HG02798 (cell line): Measurements from ENCODE around the gene AHCTF1.

Source experiments
- ATAC-seq: cut with Tn5 transposase; IDR thresholded peaks from one replicate; pipeline ENCODE4 v1.9.1; 2021; ENCODE audit warnings: mild to moderate bottlenecking; ENCODE audit not compliant: unreplicated experiment, poor library complexity

The AHCTF1 gene, protein sequence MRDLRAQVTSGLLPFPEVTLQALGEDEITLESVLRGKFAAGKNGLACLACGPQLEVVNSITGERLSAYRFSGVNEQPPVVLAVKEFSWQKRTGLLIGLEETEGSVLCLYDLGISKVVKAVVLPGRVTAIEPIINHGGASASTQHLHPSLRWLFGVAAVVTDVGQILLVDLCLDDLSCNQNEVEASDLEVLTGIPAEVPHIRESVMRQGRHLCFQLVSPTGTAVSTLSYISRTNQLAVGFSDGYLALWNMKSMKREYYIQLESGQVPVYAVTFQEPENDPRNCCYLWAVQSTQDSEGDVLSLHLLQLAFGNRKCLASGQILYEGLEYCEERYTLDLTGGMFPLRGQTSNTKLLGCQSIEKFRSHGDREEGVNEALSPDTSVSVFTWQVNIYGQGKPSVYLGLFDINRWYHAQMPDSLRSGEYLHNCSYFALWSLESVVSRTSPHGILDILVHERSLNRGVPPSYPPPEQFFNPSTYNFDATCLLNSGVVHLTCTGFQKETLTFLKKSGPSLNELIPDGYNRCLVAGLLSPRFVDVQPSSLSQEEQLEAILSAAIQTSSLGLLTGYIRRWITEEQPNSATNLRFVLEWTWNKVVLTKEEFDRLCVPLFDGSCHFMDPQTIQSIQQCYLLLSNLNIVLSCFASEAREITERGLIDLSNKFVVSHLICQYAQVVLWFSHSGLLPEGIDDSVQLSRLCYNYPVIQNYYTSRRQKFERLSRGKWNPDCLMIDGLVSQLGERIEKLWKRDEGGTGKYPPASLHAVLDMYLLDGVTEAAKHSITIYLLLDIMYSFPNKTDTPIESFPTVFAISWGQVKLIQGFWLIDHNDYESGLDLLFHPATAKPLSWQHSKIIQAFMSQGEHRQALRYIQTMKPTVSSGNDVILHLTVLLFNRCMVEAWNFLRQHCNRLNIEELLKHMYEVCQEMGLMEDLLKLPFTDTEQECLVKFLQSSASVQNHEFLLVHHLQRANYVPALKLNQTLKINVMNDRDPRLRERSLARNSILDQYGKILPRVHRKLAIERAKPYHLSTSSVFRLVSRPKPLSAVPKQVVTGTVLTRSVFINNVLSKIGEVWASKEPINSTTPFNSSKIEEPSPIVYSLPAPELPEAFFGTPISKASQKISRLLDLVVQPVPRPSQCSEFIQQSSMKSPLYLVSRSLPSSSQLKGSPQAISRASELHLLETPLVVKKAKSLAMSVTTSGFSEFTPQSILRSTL (N-terminal part only)

DNA sequence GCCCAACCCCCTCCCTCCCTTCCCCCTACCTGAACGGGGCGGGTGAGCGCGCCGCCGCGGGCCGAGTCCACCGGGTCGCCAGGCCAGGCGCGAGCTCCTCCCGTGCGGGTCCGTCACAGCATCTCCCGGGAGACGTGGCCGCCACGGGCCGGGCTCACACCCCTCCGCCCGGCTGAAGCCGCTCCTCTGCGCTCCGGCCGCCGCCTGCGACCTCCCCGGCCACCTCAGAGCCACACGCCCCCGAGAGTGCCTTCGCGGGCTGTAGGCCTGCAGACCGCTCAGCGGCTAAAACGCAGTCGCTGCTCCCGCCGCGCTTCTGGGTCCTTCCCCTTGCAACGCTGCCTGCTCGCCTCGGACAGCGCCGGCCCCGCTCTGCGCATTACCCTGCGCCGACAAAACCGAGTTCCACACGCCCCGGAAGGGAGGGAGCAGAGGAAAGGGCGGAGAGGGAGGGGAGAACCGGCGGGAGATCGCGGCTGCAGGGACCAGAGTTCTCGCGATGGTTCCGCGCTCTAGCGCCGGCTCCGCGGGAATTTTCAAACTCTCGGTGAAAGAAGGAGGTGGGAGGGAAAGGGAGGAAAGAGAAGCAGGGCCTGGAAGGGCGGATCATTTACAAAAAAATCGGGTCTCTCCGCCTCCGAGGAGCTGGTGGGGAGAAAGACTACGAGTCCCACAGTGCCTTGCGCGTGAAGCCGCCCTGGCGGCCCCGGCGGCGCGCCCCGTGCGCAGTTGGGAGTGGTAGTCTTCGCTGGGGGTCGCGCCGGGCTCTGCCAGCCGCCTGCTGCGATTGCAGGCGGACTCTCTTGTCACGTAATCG, at the start of gene AHCTF1:
TSS of gene AHCTF1 (minus strand) at position 400 of the 817 bp plus-strand sequence. CDS start 13,578 bp downstream, outside the sequence.
- ATAC-seq = peak; percentile 91

DNA sequence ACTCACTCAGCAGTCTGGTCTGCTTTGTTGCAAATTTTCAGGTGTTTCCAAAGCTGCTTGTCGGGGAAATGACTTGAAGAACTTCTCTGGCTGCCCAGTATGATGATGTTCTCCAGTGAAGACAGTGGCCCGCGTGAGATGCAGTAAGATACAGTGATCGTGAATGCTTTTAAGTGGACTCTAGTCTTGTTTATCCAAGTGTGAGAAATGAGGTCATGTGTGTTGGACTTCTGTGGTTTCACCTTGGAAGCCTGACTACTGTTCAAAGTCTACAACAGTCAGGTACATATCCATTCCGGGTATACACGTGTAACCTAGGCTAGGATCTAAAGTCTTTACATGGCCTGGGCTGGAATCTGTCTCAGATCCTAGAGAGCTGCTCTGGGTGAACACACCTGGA, 47.0 kb upstream of the AHCTF1 start:
- ATAC-seq = no peak

DNA sequence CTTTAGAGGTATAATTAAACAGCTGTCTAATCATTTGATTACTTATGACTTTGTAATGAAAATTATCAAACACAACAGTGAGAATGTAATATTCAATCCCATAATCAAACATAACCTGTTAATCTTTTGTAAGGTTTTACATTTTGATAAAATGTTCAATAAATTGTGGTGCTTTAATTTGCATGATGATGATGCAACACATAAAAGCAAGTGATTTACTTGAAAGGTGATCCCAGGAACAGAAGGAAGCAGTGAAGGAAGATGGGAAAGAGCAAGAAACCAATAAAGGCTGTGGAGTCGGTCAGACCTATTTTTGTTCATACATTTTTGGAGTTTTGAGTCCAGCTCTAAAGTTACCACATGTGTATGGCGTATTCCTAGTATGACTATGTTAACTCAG, 46.5 kb upstream of the AHCTF1 start:
- ATAC-seq = no peak

DNA sequence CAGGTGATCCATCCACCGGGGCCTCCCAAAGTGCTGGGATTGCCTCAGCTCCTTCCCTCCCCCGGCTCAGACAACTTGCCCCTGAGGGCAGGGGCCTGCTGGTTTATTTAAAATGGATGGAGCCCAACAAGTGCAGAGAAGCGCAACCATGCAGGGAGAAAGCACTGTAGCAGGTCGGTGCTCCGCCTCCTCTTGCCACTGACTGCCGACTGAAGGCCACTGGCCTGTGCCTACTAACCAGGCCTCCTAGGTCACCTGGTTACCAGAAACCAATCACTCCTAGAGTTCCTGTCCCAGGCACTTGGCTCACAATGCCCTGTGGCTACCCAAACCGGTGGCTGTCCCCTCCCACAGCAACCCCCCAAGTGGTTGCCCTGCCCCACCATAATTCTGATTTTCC, 40.2 kb upstream of the AHCTF1 start:
- ATAC-seq = no peak

DNA sequence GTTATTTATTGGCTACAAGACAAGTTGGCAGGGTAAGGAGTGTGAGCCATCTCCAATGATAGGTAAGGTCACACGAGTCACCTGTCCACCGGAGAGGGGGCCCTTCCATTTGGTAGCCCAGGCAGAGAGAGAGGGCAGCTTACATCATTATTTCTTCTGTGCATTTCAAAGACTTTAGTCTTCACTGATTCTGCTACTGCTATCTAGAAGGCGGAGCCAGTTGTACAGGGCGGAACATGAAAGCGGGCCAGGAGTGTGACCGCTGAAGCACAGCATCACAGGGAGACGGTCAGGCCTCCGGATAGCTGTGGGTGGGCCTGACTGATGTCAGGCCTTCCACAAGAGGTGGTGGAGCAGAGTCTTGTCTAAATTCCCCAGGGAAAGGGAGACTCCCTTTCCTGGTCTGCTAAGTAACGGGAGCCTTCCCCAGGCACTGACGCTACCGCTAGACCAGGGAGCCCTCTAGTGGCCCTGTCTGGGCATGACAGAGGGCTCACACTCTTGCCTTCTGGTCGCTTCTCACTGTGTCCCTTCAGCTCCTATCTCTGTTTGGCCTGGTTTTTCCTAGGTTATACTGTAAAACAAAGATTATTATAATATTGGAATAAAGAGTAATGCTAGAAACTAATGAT, 39.5 kb upstream of the AHCTF1 start:
- no peak for ATAC-seq

DNA sequence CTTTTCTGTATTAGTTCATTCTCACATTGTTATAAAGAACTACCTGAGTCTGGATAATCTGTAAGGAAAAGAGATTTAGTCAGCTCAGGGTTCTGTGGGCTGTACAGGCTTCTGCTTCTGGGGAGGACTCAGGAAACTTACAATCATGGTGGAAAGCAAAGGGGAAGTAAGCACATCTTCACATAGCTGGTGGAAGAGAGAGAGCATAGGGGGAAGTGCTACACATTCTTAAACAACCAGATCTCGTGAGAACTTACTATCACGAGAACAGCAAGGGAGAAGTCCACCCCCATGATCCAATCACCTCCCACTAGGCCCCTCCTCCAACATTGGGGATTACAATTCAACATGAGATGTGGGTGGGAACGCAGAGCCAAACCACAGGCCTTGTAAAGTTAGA, 37.9 kb upstream of the AHCTF1 start:
- ATAC-seq = no peak

DNA sequence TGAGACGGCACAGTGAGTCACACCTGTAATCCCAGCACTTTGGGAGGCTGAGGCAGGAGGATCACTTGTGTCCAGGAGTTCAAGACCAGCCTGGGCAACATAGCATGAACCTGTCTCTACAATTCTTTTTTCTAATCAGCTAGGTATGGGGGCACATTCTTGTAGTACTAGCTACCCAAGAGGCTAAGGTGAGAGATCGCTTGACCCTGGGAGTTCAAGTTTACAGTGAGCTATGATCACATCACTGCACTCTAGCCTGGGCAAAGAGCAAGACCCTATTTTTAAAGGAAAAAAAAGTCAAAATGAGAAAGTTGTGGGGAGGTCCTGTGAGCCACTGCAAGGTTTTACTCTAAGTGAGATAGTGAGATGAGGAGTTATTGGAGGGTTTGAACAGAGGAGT, 34.8 kb upstream of the AHCTF1 start:
- ATAC-seq = no peak

DNA sequence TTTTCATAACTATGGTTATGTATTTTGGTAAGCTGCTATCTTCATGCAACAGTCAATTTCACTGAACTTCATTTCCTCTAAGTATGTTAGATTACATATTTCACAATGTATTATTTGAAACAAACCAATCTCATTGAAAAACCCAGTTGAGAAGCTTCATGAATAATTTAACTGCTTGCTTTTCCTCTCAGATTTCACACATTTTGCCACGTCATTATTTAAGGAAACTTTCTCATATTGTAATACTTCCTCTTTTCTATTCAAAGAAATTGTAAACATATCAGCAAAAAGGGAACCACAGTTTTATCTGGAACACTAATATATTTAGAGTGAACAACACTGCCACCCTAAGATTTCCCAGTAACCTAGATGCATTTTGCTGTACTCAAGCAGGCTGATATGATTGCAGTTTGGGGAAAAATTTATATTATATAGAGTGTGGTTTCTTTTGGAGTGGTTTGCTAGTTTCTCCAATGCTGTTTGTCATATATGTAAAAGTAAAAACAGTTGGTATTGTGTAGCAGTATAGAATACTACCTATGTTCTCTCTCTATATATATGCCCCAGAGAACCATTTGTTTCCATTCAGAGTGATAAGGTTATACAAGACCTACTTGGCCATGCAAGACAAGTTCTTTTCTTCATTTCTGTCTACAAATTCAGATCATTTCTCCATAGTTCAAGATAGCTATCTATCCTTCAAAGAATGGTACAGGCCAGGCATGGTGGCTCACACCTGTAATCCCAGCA, 28.4 kb upstream of the AHCTF1 start:
- no peak for ATAC-seq

DNA sequence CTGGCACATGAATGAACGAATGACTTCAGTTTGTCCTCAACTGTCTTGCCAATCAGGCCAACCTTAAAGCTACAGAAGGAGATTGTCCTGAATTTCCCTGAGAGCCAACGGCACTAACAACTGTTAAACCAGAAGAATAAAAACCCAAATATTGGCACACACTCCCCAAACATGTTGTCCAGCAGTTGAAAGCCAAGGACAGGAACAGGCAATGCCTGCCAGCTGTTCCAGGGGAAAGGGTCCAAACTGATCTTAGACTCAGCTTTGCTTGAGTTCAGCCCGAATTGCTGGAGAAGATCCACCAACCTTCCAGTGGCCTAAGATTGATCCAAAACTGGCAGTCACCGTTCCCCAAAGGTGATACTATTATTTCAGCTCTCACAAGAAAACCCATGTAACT, 22.4 kb upstream of the AHCTF1 start:
- no peak for ATAC-seq

DNA sequence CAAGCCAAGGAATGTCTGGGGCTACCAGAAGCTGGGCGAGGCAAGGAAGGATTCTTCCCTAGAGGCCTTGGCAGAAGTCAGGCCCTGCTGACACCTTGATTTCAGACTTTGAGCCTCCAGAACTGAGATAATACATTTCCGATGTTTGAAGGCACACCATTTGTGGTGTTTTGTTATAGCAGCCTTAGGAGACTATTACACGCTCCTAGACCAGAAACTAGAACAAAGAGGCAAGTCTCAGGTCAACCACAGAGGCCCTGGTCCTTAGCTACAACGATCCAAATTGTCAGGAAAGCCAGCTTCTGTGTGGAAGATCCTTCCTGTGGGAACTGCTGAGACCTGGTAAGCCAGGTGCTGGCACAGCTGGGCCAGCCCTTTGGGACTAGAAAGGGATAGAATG, 19.7 kb upstream of the AHCTF1 start:
- ATAC-seq = no peak

DNA sequence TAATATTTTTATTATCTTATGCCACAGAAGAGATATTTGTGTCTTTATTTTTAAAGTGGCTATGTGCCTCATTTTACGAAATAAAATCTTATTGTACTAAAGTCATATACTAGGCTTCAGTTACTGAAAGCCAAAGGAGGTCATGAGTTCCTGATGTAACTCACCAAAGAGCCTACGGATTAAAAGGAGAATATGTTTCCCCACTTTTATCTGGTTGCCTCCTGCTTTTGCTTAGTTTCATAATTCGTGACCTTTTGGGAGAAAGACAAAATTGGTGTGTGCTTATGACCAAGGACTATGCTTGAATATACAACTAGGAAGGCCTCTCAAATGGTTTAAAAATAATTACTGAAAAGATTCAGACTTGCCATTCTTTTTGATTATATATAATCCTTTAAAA, 18.2 kb upstream of the AHCTF1 start:
- no peak for ATAC-seq

DNA sequence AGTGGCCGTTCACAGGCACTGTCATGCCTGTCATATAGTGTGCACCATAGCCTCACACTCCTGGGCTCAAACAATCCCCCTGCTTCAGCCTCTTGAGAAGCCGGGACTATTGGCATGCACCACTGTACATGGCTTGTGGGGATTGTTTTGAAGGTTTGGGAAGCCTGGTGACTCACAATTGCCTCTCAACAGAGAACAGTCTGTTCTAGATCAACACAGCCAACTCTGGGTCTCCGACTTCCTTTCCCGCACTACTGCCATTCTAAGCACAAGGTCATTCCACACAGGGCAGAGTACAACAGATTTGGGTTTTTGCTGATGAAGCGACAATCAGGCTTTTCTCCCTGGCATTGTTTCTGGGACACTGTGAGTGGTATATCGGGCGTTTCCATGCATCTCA, 15.5 kb upstream of the AHCTF1 start:
- ATAC-seq = no peak

DNA sequence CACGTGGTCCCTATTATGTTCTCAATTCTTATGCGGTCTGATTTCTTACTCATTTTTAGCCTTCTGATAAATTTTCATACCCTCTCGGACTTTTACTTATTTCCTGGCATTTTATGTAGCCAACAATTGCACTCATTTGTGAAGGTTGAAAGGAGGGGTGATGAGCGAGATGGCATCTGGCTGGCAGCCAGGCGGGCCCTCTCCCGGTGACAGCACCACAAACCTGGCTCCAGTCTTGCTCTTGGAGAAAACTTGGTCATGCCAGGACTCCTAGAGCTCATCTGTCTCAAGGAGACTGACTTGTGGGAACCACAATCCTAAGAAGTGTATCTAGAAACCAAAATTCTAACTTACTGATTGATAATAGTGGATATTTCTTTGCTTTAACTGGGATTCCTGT, 14.6 kb upstream of the AHCTF1 start:
- no peak for ATAC-seq

DNA sequence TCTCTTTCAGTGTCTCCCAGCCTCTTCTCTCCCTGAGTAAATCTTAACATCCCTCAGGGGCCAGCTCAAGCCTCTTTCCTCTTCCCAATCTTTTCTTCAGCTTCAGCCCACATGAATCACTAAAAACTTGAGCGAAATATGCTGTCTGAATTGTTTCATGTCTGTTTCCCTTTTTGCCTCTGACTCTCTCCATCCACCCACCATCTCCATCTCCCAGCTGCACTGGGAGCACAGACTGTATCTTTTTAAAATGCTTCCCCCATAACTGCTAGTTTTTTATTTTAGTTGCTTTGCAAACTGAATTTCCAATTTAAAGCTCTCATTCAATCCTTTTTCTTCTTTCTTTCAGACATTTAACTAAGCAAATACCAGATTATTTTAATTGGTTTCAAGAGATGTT, 3.0 kb upstream of the AHCTF1 start:
- ATAC-seq = no peak

DNA sequence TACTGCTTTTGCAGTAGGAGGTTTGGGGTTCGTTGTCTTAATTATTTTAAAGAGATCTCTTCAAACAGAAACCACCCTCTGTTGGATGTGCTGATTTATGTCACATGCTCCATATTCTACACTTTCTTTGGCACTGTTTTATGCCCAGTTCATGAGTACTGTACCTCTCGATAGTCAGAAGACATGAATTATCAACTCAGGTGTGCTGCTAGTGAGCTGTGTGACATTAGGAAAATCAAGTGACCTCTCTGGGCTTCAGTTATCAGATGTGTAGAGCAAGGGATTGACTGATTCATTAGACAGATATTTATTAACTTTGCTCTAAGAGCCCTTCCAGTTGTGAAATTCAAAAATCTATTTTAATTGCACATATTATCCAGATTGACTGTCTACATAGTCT, 2.1 kb upstream of the AHCTF1 start:
- no peak for ATAC-seq

DNA sequence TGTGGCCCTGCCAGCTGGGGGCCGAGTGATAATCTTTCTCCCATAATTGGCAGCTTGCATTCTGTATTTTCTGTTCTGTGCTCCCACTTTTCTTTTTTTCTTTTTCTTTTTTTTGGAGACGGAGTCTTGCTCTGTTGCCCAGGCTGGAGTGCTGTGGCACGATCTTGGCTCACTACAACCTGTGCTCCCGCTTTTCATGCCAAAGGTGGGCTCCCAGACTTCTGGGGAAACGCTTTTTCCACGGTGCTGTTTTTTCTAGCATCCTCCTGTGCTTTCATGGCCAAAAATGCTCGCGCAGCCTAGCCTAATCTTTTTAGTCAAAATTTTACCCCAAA, 585 bp upstream of the AHCTF1 start:
- ATAC-seq = no peak

DNA sequence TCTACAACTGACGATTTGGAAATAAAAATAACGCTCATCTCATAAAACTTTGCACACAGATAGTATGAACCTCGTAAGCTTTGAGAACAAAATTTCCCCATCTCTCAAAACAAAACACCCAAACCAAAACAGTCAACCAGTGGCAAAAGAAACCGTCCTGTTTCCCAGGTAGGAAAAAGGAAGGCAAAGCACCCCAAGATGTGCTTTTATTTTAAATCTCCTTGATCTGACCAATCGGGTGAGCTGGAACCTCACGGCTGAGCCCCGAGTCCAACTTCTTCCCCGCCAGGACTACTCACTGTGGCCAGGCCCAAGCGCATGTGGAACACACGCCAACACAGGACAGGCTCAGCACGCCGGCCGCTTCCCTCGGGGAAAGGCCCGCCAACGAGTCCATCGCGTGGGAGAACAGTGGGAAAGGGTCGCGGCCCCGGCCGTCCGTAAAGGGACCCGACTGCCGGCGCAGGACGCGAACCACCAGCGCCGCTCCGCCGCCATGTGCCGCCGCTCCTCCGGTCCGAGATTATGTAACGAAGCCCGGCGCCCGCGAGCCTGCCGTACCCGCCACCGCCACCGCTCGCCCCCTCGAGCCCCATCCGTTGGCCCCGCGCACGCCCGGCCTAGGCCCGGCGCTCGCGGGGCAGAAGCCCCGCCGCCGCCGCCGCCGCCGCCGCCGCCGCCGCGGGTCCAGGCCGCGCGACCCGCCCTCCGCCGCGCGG, 759 bp downstream of the AHCTF1 start:
- peak; percentile 22 for ATAC-seq

DNA sequence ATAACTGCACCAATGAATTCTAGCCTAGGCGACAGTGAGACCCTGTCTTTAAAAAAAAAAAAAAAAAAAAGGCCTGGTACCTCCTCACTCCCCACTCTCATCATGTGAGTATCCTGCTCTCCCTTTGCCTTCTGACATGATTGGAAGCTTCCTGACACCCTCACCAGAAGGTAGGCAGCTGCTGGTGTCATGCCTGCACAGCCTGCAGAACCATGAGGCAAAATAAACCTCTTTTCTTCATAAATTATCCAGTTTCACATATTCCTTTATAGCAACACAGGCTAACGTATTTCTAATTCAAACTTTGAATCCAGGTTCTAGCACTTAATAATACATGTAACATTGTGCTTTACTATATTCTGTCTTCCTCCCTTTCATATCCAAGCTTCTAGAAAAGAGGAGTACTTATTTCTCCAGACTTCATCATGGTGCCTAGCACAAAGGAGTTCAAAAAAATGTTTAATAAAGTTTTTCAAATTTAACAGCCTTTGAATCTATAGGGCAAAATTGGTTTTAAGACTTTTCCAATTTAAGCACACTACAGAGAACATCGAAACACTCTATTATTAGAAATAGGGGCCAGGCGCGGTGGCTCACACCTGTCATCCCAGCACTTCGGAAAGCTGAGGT, 5.6 kb downstream of the AHCTF1 start:
- no peak for ATAC-seq
